HG03342 (cell line): ENCODE results near the gene UPK1A.

Source experiments
- ATAC-seq: cut with Tn5 transposase; IDR thresholded peaks from one replicate; pipeline ENCODE4 v1.9.1; 2021; ENCODE audit warnings: mild to moderate bottlenecking, moderate library complexity; ENCODE audit not compliant: unreplicated experiment

The UPK1A gene

GRCh38 chr19:35666251-35666913 is at the start of gene UPK1A:
Gene UPK1A, plus strand, starts transcription at chr19:35666517. Its CDS starts 296 bp downstream, at chr19:35666813.
- ATAC-seq: no peak

GRCh38 chr19:35618857-35619256 is 47.5 kb upstream of the UPK1A start:
- no peak for ATAC-seq

- ATAC-seq: no peak
These were observed 46.9 kb upstream of the UPK1A start for GRCh38 chr19:35619290-35619923.

GRCh38 chr19:35620001-35620400 is 46.3 kb upstream of the UPK1A start:
- no peak for ATAC-seq

- ATAC-seq: no peak
These were observed 44.6 kb upstream of the UPK1A start for GRCh38 chr19:35621708-35622107.

- no peak for ATAC-seq
These were observed 43.6 kb upstream of the UPK1A start for GRCh38 chr19:35622750-35623149.

GRCh38 chr19:35623327-35624010 is 42.8 kb upstream of the UPK1A start:
- ATAC-seq: no peak

- no peak for ATAC-seq
These were observed 38.1 kb upstream of the UPK1A start for GRCh38 chr19:35628264-35628564.

GRCh38 chr19:35628565-35629331 is 37.6 kb upstream of the UPK1A start, which contains the start of gene RBM42:
Gene RBM42, plus strand, starts transcription at chr19:35629036. Its CDS starts 118 bp downstream, at chr19:35629154.
- peak; percentile 94 for ATAC-seq

- ATAC-seq: no peak
These were observed 37.0 kb upstream of the UPK1A start for GRCh38 chr19:35629332-35629633.

GRCh38 chr19:35633727-35634440 is 32.4 kb upstream of the UPK1A start:
- no peak for ATAC-seq

GRCh38 chr19:35636651-35637050 is 29.7 kb upstream of the UPK1A start:
- ATAC-seq: no peak

- no peak for ATAC-seq
These were observed 29.2 kb upstream of the UPK1A start for GRCh38 chr19:35637165-35637564.

GRCh38 chr19:35639321-35639639 is 27.0 kb upstream of the UPK1A start:
- no peak for ATAC-seq

- no peak for ATAC-seq
These were observed 26.5 kb upstream of the UPK1A start for GRCh38 chr19:35639863-35640262.

GRCh38 chr19:35641515-35642151 is 24.7 kb upstream of the UPK1A start, which contains the start of gene ETV2:
Gene ETV2, plus strand, starts transcription at chr19:35641745. Its CDS starts 716 bp downstream, at chr19:35642461.
- no peak for ATAC-seq

- ATAC-seq: no peak
These were observed 24.0 kb upstream of the UPK1A start for GRCh38 chr19:35642312-35642711.

- ATAC-seq: no peak
These were observed 23.5 kb upstream of the UPK1A start for GRCh38 chr19:35642798-35643254.

- ATAC-seq: peak; percentile 30
These were observed 22.8 kb upstream of the UPK1A start for GRCh38 chr19:35643255-35644205.
